Vagina (tissue), 2 donors: ENCODE measurements around the gene RASGRF2. TPM values are rescaled to one million over a fixed set of nuclear protein-coding genes. Genes with fewer than 3 reads are reported as not detected.

Source experiments
- DNase-seq, 2 donors: peaks; one replicate each; pipeline ENCODE4 v3.0.0-alpha.2; 2017; ENCODE audit errors: extremely low spot score in 2 of 2
- H3K27ac ChIP-seq: fragments of 200-600 bp; sonication (generic); one replicate; pipeline ENCODE4 v1.5.1; 2019
- H3K27me3 ChIP-seq: fragments of 200-600 bp; sonication (generic); one replicate; pipeline ENCODE4 v1.5.1; 2019
- H3K36me3 ChIP-seq, 2 donors: fragments of 200-600 bp; sonication (generic); one replicate each; pipeline ENCODE4 v1.5.1; 2017 to 2019
- H3K4me1 ChIP-seq: fragments of 200-600 bp; sonication (generic); one replicate; pipeline ENCODE4 v1.5.1; 2019
- H3K4me3 ChIP-seq, 2 donors: fragments of 200-600 bp; sonication (generic); 1 replicate in 1 of 2; 2 replicates in 1 of 2; pipeline ENCODE4 v1.5.1; 2016 to 2019
- H3K9me3 ChIP-seq: fragments of 200-600 bp; sonication (generic); one replicate; pipeline ENCODE4 v1.5.1; 2019
- CTCF ChIP-seq, 3 experiments: fragments of 450-650 bp in 2 of 3; fragments of 200-600 bp in 1 of 3; sonication (generic) in 1 of 3; IDR thresholded peaks; one replicate each; pipeline ENCODE4 v1.5.1; 2017 to 2019; ENCODE audit warnings: antibody characterized with exemption in 3 of 3, mild to moderate bottlenecking in 2 of 3, moderate library complexity in 2 of 3
- POLR2A ChIP-seq, 2 donors: fragments of 450-650 bp; IDR thresholded peaks; one replicate each; pipeline ENCODE4 v1.6.1; 2017; ENCODE audit warnings: antibody characterized with exemption in 2 of 2, mild to moderate bottlenecking in 2 of 2, moderate library complexity in 2 of 2
- POLR2AphosphoS5 ChIP-seq, 2 donors: sonication (generic); formaldehyde crosslinking; IDR thresholded peaks; one replicate each; pipeline ENCODE4 v1.9.0; 2017; ENCODE audit warnings: antibody characterized with exemption in 2 of 2, mild to moderate bottlenecking in 2 of 2, low read depth in 1 of 2; ENCODE audit not compliant: insufficient read depth in 1 of 2
- intact Hi-C: fragments of 100-400 bp; cut with DNase I; formaldehyde crosslinking; loops from one replicate; pipeline ENCODE4 v1.15.1; 2023
- total RNA-seq: library from RNA; depleted of rRNA; stranded (reverse); fragments of >200 nt; gene quantifications from one replicate; pipeline ENCODE4 v1.2.3, GENCODE V29; 2016

Gene RASGRF2
- total RNA-seq, 1 donor from 2014 or later, result 8.8 TPM

DNA sequence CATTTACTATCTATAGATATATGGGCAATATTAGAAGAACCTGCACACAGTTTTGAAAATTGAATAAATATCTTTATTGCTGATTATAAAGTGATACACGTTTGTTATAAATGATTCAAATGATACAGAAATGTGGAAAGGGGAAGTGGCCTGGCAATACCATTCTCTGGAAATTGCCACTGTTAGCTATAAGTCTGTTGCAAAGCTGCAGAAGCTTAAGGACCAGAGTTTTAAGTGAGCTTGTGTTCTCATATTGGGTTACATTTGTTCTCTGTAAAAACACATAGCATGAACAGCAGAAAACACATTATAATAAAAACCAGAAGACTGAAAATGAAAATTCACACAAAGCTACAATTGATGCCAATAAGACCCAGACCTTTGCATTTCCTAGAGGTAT lies 59.6 kb downstream of the RASGRF2 start:
- intact Hi-C loops, result no loop called here
- no peak for DNase-seq
- TF ChIP-seq POLR2A (IDR thresholded peaks at IDR 0.05), result no peak
- TF ChIP-seq POLR2AphosphoS5 (IDR thresholded peaks at IDR 0.05; ENCODE audit: insufficient read depth in 1 of 2, low read depth in 1 of 2), result no peak
- no peak for TF ChIP-seq CTCF (IDR thresholded peaks at IDR 0.05)
- Histone ChIP-seq H3K4me3 (no peak overlapping the region), H3K9me3 (no peaks in the 10 kb centered on the region), H3K27ac (no peak overlapping the region), H3K4me1 (no peaks in the 10 kb centered on the region), H3K36me3 (no peaks in the 10 kb centered on the region), H3K27me3 (no peaks in the 10 kb centered on the region)

DNA sequence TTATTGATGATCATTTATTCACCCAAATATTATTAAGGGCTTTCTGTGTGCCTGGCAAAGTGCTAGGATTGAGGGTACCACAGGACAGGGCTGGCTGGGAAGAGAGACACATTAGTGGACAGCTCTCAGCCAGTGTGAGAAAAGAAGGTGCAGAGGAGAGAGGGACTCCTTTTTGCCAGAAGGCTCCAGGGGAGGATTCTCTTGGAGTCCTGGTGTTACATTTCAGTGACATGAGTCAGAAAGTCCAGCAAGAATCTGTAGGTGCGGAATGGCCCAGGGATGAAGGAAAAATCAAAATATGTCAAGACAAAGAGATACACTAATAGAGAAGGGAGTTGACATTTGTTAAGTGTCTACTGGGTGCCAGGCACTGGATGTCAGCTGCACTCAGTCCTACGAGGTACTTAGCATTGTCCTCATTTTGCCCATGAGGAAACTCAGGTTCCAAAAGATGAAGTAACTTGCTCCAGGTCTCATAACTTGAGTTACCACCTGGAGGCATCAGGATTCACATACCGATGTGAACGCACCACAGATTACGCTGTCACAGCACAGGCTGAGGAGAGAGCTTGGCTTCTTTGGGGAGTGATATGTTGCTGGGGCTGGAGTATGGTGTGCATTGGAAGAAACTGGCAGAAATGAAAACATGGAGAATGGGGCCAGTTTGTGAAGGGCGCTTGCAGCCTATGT lies 60.5 kb downstream of the RASGRF2 start:
- intact Hi-C loops, result no loop called here
- H3K4me3 ChIP-seq, result no peak overlapping the region
- no peak for TF ChIP-seq POLR2AphosphoS5 (IDR thresholded peaks at IDR 0.05; ENCODE audit: insufficient read depth in 1 of 2, low read depth in 1 of 2)
- TF ChIP-seq CTCF (IDR thresholded peaks at IDR 0.05), result no peak
- TF ChIP-seq POLR2A (IDR thresholded peaks at IDR 0.05), result no peak
- H3K27ac ChIP-seq, result no peak overlapping the region
- DNase-seq, result no peak
- H3K4me1 ChIP-seq, result no peaks in the 10 kb centered on the region
- no peaks in the 10 kb centered on the region for H3K9me3 ChIP-seq
- H3K36me3 ChIP-seq, result no peaks in the 10 kb centered on the region
- H3K27me3 ChIP-seq, result no peaks in the 10 kb centered on the region

GRCh38 chr5:81021486-81021885 lies 61.3 kb downstream of the RASGRF2 start:
- no peaks in the 10 kb centered on the region for H3K27me3 ChIP-seq
- no peak for DNase-seq

DNA sequence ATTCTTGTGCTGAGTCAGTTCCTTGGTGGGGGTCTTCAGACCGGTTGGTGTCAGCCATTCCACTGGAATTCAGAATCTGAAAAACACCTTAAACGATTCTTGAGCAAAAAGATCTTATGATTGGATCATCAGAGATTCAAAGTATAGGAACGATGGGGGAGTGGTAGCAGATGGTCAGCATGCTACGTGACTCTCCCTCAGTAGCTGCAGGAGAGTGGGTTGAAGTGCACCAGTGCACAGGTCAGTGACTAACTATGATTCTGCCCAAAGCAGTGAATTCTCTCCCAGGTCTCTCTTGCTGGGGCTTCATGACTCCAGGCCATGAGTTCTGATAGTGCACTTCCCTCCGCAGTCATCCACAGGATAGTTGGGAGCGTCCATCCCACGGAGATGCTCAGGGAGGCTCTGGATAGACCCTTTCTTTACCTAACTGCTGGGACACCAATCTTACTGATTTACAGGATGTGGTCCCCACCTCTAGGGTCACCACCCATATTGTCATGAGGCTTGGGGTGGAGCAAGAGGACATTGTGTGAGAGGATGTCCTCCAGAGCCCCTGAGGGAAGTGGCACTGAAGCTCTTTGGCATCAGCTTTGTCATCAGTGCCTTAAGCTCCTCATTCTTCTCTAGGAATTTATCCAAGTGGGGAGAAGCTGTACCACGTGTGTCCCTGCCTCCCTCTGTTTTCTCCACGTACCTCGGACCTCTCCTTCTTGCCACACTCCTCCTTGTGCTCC lies 62.0 kb downstream of the RASGRF2 start:
- Histone ChIP-seq H3K27ac (no peak overlapping the region), H3K27me3 (no peaks in the 10 kb centered on the region), H3K4me3 (no peak overlapping the region), H3K36me3 (no peaks in the 10 kb centered on the region), H3K4me1 (no peaks in the 10 kb centered on the region), H3K9me3 (no peaks in the 10 kb centered on the region)
- no peak for DNase-seq
- intact Hi-C loops, result no loop called here
- TF ChIP-seq POLR2AphosphoS5 (IDR thresholded peaks at IDR 0.05; ENCODE audit: insufficient read depth in 1 of 2, low read depth in 1 of 2) (no peak), POLR2A (IDR thresholded peaks at IDR 0.05) (no peak), CTCF (IDR thresholded peaks at IDR 0.05) (no peak)

More at GRCh38 chr5:81021486-81021885, 61.3 kb downstream of the RASGRF2 start:
- TF ChIP-seq POLR2A (IDR thresholded peaks at IDR 0.05) (no peak), POLR2AphosphoS5 (IDR thresholded peaks at IDR 0.05; ENCODE audit: insufficient read depth in 1 of 2, low read depth in 1 of 2) (no peak), CTCF (IDR thresholded peaks at IDR 0.05) (no peak)
- H3K27ac ChIP-seq, result no peak overlapping the region
- H3K4me3 ChIP-seq, result no peak overlapping the region
- no peaks in the 10 kb centered on the region for H3K36me3 ChIP-seq
- H3K9me3 ChIP-seq, result no peaks in the 10 kb centered on the region
- H3K4me1 ChIP-seq, result no peaks in the 10 kb centered on the region
- intact Hi-C loops, result no loop called here

DNA sequence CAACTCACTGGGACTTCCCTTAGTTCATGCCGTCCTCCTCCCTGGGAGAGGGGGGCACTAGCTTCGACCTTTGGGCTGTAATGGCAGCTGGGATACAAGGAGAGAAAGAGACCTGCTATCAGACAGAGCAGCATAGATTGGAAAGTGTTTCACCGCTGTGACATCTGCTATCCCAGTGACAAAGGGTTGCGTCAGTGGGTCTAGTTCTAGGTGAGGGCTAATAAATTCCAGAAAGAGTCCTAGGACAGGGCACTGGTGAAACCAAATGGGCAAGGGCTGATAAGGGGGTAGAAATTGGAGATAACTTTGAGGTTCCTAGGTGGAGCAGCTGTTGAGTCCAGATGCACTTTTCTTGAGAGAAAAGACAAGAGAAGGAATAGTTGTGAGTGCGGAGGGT lies 62.5 kb downstream of the RASGRF2 start:
- H3K4me1 ChIP-seq, result no peaks in the 10 kb centered on the region
- H3K27me3 ChIP-seq, result no peaks in the 10 kb centered on the region
- H3K4me3 ChIP-seq, result no peak overlapping the region
- intact Hi-C loops, result no loop called here
- no peaks in the 10 kb centered on the region for H3K9me3 ChIP-seq
- no peak for DNase-seq
- TF ChIP-seq CTCF (IDR thresholded peaks at IDR 0.05) (no peak), POLR2A (IDR thresholded peaks at IDR 0.05) (no peak), POLR2AphosphoS5 (IDR thresholded peaks at IDR 0.05; ENCODE audit: insufficient read depth in 1 of 2, low read depth in 1 of 2) (no peak)
- H3K27ac ChIP-seq, result no peak overlapping the region
- H3K36me3 ChIP-seq, result no peaks in the 10 kb centered on the region
